Suppressor macrophage treated with lipopolysaccharide for 1 hour (primary cell): ENCODE results near the gene MAP3K7.
A peak's percentile ranks its signal among the peaks of the same experiment; 100 is the strongest.

Source experiments
- DNase-seq, 3 donors: peaks; one replicate each; pipeline ENCODE4 v3.0.0-alpha.2; 2020 to 2022

Gene MAP3K7

GRCh38 chr6:90483116-90483839 lies 103.6 kb downstream of the MAP3K7 start:
- peak in 2 of 3 donors; percentile 29 to 31 for DNase-seq

GRCh38 chr6:90480666-90481065 lies 106.2 kb downstream of the MAP3K7 start:
- DNase-seq: no peak

- no peak for DNase-seq
Measured at GRCh38 chr6:90479603-90479926, 107.3 kb downstream of the MAP3K7 start.

- peak; percentile 95 to 98 (median 97) for DNase-seq
Measured at GRCh38 chr6:90478789-90479602, 107.9 kb downstream of the MAP3K7 start.

DNA sequence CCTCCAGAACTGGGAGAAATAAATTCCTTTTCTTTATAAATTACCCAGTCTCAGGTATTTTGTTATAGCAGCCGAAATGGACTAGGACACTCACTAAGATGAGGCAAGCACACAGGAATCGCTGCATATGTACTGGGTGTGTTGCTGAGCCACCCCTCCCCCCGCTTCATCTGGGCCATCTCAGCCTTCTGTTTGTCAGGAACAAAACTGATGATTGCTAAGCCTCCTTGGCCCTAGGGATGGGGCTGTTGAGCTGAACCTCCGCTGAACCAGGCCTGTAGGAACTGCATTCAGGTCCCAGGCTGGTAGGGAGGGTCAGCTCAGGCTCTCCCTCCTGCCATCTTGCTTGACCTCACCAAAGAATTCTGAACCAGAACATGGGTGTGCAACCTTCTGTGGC lies 108.6 kb downstream of the MAP3K7 start:
- DNase-seq: no peak

DNA sequence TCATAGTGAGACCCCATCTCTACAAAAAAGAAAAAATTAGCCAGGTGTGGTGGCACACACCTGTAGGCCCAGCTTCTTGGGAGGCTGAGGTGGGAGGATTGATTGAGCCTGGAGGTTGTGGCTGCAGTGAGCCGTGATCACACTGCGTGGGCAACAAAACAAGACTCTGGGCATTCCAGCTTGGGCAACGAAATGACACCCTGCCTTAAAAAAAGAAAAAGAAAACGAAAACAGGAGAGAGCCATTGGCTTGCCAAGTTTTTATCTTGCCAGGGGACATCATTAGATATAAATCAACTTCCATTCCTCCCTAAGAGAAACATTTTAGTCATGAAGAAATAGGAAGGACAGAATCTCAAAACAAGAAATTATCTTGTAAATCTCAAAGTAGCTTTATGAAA lies 109.5 kb downstream of the MAP3K7 start:
- no peak for DNase-seq

GRCh38 chr6:90472716-90473115 lies 114.2 kb downstream of the MAP3K7 start:
- DNase-seq: no peak

DNA sequence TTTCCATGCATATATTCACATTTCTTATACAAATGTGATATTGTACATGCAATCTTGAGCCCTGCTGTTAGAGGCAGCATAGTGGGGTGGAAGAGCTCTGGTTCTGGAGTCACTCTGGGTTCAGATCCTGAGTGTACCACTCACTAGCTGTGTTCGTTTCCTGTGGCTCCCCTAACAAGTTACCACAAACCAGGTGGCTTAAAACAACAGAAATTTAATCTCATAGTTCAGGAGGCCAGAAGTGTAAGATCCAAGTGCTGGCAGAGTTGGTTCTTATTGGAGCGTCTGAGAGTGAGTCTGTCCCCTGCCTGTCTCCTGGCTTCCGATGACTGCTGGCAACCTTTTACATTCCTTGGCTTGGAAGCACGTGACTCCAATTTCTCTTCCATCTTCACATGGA lies 115.6 kb downstream of the MAP3K7 start:
- no peak for DNase-seq

GRCh38 chr6:90469906-90470305 lies 117.0 kb downstream of the MAP3K7 start:
- DNase-seq: no peak

- DNase-seq: no peak
Measured at GRCh38 chr6:90468859-90469258, 118.0 kb downstream of the MAP3K7 start.

- peak; percentile 37 to 51 (median 43) for DNase-seq
Measured at GRCh38 chr6:90468080-90468479, 118.8 kb downstream of the MAP3K7 start.

- no peak for DNase-seq
Measured at GRCh38 chr6:90467546-90467945, 119.3 kb downstream of the MAP3K7 start.

DNA sequence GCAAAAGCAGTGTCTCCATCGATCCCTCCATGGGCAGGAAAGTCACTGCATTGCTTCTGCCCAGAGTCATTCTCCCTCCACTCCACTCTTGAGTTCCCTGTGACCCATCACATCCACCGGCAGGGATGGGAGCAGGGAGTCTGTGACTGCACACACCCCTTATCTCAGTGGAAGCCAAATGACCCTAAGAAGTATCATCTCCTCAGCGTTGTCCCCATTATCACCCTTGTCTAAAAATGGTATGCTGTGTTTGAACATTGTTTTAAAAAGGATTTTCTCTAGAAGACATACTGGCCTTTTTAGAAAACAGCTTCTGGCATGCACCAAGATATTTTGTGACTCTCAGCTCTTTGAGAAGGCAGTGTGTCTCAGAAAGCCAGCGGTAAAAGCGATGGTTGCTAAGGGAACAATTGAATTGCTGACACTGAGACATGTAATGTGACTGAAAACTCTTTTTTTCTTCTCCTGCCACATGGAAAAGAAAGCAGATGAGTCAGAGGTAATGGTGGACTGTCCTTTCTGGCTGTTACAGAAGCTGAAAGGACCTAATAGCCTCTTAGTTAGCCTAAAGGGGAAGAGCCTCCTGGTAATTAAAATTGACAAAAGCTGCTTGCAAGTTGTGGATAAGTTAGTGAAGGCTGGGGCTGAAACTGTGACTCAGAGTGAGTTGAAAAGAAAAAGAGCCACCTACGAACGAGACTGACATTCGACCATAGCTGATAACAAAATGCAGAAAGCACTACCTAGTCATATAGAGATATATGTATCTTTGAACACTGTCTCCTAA lies 120.5 kb downstream of the MAP3K7 start:
- peak in 1 of 3 donors; percentile 25 for DNase-seq

DNA sequence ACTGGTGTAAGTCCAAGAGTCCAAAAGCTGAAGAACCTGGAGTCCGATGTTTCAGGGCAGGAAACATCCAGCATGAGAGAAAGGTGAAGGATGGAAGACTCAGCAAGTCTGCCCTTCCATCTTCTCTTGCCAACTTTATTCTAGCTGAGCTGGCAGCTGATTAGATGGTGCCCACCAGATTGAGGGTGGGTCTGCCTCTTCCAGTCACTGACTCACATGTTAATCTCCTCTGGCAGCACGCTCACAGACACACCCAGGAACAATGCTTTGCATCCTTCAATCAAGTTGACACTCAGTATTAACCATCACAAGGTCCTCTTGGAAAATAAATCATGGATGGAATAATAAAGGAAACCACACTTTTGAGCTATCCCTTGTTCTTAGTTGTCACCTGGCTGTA lies 121.2 kb downstream of the MAP3K7 start:
- DNase-seq: no peak

GRCh38 chr6:90464507-90464906 lies 122.4 kb downstream of the MAP3K7 start:
- DNase-seq: no peak

- DNase-seq: no peak
Measured at GRCh38 chr6:90463874-90464273, 123.0 kb downstream of the MAP3K7 start.
